Activated naive CD8-positive, alpha-beta T cell treated with anti-CD3 and anti-CD28 coated beads, Interleukin-2, amount 50 U/mL, for 16 hours (primary cell): ENCODE data around the gene CNTN2.

Experiments used
- DNase-seq: peaks from one replicate; pipeline ENCODE4 v3.0.0-alpha.2; 2020; ENCODE audit warnings: low read depth, low spot score

CNTN2 gene

GRCh38 chr1:205121660-205122488 lies 78.9 kb downstream of the CNTN2 start, which contains the start of gene RBBP5:
Gene RBBP5, minus strand, starts transcription at chr1:205121978. Its CDS starts 105 bp downstream, at chr1:205121873.
- DNase-seq: peak; percentile 89

- no peak for DNase-seq
These were observed 79.5 kb downstream of the CNTN2 start for GRCh38 chr1:205122489-205122882.

- no peak for DNase-seq
These were observed 81.7 kb downstream of the CNTN2 start for GRCh38 chr1:205124726-205125125.

- no peak for DNase-seq
These were observed 84.6 kb downstream of the CNTN2 start for GRCh38 chr1:205127646-205128045.
